IPS-18c (cell line): Measurements from ENCODE around the gene B4GAT1.

Experiments
- H3K4me3 ChIP-seq: 2 replicates; pipeline ENCODE4 v1.7.0; 2013; ENCODE audit warnings: low read depth, mild to moderate bottlenecking, low read length, moderate library complexity; ENCODE audit not compliant: insufficient read depth
- H3K9me3 ChIP-seq: one replicate; pipeline ENCODE4 v1.6.1; 2013; ENCODE audit warnings: mild to moderate bottlenecking, low read length, moderate library complexity; ENCODE audit not compliant: control insufficient read depth, insufficient read depth

B4GAT1 gene

DNA sequence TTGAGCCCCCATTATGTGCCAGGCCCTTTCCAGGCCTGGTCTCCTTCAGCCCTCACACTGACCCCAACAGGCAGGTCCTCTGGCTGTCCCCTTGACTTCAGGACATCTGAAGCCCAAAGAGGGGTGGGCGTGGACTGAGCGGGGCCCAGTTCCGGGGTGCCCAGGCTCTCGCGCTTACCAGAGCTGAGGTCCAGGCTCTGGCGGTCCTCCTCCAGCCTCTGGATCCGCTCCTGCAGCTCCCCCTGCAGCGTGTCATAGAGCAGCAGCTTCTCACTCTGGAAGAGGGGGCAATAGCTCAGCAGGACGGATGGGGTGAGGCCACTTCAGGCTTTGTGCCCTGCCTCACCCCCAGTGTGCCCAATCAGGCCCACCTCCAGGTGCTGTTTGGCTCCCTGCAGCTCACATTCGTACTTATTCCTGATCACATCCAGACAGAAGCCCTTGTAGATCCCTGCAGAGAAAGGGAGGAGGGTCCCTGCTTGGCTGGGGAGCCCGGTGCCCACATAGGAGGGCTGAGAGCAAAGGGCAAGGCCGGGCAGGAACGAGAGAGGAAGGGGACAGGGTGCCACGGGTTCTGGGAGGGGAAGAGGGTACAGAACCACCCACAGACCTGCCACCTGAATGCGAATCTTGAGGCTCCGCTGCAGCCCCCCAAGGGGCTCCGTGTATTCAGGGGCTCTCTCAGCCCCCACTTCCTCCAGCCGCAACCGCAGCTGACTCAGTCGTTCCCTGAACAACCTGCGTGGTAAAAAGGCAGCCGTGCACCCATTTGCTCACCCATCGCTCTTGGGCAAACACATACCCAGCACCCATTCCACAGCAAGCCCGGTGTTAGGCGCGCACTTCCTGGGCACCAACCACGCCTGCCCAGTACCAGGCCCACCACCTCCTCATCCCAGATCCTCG is 6.6 kb downstream of the B4GAT1 start:
- no peak overlapping the region for H3K4me3 ChIP-seq
- H3K9me3 ChIP-seq = no peaks in the 10 kb centered on the region

DNA sequence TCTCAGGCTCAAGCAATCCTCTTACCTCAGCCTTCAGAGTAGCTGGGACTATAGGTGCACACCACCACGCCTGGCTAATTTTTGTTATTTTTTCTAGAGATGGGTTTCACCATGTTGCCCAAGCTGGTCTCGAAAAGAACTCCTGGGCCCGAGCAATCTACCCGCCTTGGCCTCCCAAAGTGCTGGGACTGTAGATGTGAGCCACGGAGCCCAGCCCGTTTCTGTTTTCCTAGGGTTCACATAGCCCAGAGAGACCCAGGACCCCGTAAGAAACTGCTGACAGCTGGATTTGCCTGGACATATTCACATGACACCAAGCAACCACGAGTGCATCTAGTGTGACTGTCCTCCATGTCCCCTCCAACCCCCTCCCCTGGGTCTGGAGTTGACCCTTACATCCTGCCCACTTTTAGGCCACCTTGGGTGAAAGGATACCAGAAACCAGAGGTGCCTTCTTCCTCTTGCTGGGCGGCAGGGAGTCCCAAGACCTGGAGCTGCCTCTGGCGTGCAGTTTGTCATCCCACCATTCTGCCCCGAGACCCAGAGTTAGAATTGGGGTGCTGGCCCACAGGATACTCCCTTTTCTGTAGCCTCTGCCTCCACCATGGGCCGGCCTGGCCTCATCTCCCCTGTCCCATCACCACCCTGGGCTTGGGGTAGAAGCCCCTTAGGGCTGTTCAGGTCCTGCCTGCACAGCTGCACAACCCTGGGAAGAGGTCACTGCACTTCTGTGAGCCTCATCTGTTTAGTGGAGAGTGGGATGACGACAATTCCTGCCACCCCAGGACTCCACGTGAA is 7.5 kb downstream of the B4GAT1 start:
- peaks cover 2% of the 10 kb centered on the region for H3K9me3 ChIP-seq
- H3K4me3 ChIP-seq = no peak overlapping the region

DNA sequence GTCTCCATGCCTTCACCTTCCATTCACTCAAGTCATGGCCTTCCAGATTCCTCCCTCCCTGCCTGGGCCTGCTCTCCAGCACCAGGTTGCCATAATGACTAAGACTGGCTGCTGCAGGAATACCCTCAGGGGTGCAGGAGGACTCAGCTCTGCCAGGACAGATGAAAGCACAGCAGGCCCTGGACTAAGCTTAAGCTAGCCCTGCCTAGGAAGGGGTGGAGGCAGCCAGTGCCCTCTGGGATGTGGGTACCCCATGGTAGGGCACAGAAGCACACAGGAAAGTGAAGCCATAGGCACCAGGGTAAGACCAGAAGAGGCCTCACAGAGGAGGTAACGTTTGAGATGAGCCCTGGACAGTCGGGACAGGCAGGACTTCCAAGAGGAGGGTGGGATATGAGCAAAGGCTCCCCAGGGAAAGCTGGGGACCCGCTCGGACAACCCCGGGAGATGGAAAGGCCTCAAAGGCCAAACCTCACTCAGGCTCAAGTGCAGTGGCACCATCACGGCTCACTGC is 8.2 kb downstream of the B4GAT1 start:
- no peak overlapping the region for H3K4me3 ChIP-seq
- H3K9me3 ChIP-seq = peaks cover 2% of the 10 kb centered on the region

DNA sequence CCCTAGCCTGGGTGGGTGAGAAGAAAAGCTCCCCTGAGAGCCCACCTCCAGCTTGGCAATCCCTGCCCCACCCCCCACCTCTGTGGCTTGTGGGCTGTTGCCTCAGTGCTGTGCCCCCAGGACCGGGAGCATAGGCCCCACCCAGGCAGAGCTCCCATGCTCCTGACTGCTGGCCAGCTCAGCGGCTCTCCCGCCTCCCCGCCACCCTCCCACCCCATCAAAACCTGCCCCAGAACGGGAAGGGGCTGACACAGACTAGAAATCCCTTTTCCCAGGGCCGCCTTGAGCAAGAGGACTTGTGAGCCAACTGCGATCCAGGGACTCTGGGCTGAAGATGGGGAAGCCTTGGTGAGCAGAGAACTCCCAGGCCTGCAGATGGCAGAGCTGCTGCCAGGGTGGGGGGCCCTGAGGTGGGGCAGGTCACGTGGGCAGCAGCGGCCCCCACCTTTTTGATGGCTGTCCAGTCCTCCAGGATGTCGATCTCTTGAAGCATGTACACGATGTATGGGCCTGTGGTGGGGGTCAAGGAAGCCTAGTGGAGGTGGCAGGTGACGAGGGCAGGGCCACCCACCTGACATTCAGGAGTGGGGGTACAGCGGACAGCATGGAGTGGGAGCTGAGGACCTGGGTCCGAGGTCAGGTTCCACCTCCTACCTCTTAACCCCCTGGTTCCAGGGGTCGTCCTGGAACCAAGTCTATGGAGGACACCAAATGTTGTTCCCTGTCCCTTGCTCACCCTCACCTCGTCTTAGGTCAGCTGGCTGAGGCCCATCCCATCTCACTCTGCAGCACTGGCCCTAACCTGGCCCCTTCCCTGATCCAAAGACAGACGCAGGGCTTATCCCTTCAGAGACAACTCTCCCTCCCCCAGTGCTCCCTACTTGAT is 8.9 kb downstream of the B4GAT1 start:
- Histone ChIP-seq H3K4me3 (no peak overlapping the region), H3K9me3 (peaks cover 2% of the 10 kb centered on the region)

DNA sequence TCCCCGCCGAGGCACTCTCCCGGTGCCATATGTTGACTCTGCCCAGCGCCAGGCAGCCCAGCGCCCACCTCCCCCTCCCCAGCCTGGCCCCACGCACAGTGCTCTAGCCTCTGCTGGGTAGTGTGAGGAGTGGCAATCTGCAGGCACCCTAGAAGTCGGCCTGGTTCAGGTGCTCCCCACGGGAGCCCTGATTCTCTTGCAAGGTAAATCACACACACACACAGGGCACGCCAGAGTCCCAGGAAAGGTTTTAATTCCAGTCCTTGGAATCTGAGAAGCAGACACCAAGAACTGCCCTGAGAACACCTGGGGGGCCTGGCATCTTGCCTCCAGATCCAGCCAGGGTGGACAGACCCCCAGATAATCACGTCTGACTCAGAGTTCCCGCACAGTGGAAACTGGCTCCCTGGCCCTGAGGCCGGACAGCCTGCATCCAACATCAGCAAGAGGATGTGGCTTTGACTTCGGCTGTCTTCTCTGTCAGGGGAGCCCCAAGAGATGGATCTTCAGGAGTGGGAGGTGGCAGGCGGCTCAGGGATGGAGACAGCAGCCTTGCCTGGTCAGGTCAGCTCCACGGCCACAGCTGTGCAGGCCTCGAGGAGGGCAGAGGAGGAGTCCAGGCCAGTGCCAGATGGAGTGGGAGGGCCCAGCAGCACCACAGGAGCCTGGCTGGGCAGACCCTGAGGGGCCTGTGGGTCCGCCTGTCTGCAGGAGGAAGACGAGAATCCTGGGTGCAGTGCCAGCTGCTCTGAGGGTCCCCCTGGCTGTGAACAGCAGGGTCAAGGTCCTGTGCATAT is 10.1 kb downstream of the B4GAT1 start:
- Histone ChIP-seq H3K4me3 (no peak overlapping the region), H3K9me3 (peaks cover 5% of the 10 kb centered on the region)

DNA sequence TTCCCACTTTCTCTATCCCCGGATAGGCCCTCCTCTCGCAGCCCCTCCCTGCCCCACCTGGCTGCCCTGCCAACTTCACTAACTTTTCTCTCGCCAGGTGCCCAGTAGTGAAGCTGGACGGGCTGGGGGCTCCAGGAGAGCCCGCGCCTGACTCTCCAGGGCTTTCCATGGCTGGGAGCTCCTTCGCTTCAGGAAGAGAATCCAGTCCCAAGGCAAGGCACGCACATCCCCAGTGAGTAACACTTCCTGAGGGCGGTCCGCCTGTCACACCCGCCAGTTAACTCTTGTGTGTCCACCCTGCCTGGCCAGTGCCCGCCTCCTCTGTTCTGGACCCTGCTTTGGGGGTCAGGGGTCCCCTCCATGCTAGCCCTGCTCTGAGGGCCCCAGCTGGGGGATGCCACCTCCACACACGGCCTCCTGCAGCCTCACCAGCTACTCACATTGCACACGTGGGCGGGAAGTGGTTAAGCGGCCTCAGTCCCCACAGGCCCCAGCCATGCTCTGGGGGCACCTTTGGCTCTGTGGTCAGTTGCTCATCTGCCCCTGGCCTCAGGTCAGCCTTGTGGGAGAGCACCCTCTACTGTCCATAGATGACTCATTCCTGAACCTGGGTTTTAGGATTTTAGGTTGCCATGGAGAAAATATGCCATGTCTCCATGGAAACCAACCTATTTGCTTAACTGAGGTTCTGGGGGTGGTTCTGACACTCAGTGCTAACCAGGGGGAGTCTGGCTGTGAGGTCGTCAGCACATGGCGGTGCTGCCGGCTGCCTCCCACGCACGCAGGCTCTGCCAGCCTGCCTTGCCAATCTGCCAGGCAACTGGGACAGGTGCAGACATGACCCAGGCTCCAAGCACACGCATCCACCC is 11.0 kb downstream of the B4GAT1 start, which contains the start of gene RIN1:
RIN1 (minus strand) TSS at position 201 of the 869 bp plus-strand sequence; CDS start at position 169, 32 bp downstream.
- Histone ChIP-seq H3K9me3 (peaks cover 5% of the 10 kb centered on the region), H3K4me3 (peak within 1 kb of the TSS; percentile 44)

DNA sequence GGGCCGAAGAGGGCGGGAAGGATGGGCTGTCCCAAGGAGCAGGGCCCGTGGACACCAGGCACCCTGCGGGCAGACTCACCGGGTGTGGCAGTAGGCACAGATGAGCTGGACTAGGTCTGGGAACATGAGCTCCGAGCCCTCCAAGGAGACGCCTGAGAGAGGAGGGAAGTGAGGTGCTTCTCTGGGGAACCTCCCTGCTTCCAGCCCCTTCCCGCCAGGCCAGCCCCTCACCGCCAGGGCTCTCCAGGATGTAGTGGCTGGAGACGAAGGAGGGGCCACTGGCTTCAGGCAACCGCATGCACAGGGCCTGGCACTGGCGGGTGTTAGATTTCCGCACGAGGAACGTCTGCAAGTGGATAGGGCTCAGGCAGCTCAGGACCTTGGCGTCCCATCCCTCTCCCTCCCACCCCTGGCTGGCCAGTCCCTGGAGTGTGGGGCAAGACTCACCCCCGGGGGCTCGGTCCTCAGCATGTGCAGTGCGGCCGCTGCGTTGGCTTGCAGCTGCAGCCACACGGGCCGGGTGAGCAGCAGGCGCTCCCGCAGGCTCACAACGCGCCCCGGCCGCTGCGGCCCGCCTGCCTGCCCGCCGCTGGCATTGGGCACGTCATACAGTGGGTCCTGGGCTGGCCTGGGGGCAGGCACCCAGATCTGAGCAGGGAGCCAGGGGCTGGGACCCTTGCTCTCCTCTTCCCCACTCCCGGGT is 11.7 kb downstream of the B4GAT1 start:
- Histone ChIP-seq H3K9me3 (peaks cover 5% of the 10 kb centered on the region), H3K4me3 (peak overlapping the region; percentile 44)

DNA sequence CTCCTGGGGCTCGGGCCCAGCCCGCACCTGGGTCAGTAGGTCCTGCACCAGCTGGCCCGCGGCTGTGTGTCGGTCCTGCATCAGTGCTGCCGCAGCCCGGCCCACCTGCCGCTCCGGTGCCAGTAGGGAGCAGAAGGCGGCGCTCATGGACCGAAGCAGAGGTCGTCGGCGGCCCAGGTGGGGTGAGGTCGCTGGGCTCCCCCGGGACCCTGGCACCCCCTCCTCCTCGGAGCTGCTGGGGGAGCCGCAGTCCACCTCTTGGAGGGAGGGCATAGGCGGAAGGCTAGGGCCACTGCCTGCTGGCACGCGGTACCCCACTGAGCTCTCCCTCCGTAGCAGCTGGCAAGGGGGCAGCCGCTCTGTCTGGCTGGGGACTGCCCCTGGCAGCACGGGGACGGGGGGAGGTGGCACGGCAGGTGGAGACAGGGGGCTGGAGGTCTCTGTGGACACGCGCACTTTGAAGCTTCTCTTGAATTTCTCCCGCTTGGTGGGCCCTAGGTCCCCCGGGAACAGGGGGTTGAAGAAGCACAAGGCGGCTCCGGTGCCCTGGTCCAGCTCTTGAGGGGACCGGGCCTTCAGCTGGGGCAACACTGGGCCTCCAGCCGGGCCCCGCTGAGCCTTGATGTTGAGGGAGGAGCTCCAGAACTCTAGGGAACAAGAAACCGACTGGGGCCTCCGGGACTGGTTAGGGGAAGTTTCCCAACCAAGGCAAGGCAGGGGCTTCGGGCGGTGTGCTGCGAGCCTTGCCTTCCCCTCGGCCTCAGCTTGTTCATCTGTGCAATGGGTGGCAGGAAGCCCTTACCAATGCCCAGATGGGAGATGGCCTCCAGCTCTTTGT is 12.6 kb downstream of the B4GAT1 start:
- Histone ChIP-seq H3K9me3 (peaks cover 5% of the 10 kb centered on the region), H3K4me3 (no peak overlapping the region)

DNA sequence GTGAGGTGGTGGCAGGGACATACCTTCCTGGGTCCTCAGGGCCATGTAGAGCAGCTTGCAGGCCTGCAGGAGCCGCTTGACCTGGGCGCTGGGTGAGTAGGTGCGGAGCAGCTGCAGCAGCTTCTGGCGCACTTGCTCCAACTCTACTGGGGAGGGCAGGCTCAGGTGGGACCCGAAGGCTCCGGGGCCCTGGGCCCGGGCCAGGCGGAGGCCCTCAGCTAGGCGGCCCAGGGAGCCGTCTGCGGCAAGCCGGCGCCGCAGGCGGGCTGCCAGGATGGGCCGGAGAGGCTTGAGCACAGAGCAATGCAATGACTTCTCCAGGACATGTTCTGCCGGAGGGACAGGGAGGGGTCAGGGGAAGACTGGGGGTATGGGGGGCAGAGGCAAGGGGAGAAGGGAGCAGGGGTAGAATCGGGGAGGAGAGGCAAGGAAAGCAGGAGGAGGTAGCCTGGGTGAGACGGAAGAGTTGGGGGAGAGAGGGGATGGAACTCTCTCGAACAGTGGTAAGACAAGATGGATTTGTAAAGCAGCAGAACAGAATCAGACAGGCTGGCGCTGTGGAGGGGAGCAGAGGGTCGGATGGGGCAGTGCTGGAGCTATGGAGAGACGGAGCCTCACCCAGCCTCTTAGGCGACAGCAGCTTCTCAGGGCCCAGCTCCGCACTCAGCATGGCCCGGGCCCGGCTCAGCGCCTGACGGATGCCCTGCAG is 13.4 kb downstream of the B4GAT1 start:
- H3K9me3 ChIP-seq = peaks cover 5% of the 10 kb centered on the region
- H3K4me3 ChIP-seq = no peak overlapping the region

DNA sequence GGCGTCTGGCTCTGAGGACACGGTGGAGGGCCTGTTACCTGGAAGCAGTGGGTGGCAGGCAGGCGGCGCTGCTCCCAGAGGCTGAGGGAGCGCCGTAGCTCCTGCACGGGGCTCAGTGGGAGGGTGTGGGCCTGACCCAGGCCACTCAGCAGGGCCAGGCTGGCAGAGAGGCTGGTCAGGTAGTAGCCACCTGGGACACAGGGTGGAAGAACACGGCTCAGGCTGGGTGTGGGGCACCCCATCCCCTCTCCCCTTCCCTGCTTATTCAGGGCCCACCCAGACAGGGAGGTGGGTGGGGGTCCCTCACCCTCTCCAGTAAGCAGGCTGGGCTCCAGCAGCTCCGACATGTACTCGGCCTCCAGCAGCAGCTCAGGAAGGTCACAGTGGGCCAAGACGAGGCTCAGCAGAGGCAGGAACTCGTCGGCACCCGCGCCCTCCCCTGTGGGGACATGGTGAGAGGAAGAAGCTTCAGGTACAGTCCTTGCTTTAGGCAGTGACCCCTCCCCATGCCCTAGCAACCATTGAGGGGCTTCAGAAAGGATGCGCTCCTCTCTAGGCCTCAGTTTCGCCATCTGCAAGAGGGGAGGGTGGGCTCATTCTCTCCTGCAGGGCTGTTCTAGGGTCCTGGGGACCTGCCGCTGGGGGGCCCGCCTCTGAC is 14.1 kb downstream of the B4GAT1 start:
- peaks cover 5% of the 10 kb centered on the region for H3K9me3 ChIP-seq

DNA sequence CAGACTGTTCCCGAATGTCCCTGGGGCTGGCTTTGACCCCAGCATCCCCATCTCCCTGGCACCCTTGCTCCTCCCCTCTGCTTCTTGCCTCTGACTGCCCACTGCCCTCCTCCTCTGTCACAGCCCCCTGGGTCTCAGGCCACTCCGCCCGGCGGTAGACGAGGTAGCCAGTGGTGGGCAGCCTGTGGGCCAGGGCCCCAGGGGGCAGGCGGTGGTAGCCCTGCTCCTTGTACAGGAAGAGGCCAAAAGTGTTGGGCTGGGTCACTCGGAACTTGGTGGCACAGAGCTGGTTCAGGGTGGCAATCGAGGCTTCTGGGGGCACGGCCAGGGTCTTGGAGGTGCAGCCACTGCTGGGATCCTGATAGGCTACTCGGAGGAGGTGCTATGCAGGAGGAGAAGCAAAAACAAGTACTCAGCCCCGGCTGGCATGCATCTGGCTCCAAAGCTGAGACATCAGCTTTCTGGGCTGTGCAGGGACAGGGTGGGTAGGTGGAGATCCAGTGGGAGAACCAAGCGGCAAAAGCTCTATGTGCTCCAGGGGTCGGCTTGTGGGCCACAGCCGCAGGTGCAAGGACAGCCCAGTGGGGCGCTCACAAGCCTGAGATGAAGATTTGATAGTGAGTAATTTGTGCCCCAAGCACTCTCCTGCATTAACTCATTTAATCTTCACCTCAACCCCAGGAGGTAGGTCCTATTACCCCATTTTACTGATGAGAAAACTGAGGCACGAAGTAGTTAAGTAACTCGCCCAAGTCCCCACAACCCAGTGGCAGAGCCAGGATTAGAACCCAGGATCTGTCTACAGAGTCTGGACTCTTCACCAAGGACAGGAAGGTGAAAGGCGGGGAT is 14.8 kb downstream of the B4GAT1 start:
- Histone ChIP-seq H3K9me3 (peaks cover 5% of the 10 kb centered on the region), H3K4me3 (no peak overlapping the region)

More for the DNA sequence above, 14.1 kb downstream of the B4GAT1 start:
- H3K4me3 ChIP-seq = no peak overlapping the region

DNA sequence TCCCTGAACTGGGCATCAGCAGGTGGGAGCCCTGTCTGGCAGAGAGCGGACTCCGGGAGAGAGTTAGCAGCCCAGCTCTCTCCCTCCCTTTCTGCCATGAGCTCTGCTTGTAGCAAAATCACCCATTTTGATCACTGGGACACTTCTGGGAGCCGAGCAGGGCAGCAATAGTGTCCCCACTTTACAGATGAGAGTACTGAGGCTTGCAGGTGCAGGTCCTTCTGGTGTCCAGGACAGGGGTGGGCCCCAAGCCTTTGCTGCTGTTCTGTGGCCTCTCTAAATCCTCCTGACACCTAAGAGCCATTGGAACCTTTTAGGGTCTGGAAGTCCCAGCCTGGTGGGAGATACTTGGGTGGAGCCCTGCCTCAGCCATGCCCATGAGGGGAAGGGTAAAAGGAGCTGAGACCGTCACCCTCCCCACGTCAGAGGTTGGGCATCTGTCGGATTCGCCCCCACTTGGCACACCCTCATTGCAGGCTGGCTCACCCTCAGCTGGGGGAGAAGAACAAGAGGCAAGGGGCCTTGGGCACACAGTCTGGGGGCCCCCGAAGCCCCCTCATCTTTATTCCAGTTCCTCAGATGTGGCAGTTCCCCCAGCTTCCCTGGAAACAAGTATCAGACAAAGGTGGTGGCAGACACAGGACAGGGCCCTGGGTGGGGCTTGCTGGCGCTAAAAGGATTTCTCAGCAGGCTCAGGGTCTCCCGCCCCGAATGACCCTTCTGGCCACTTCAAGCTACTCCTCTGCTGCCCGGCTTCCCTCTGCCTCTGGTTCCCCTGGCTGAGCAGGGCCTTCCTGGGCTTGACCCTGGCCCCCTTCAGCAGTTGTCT is 15.7 kb downstream of the B4GAT1 start:
- H3K9me3 ChIP-seq = peaks cover 5% of the 10 kb centered on the region
- H3K4me3 ChIP-seq = no peak overlapping the region
